SK-N-SH treated with all-trans-retinoic acid at 6 μM for 48 hours (cell line): ENCODE data around the gene ZBED1.

Experiments used
- ATAC-seq: fragments of 200-7000 bp; cut with Tn5 transposase; 3 replicates; pipeline ENCODE4 v1.9.1; 2020; ENCODE audit warnings: mild to moderate bottlenecking, moderate library complexity
- ARNTL ChIP-seq: fragments of 450-650 bp; formaldehyde crosslinking; IDR thresholded peaks from 2 replicates; pipeline ENCODE4 v1.5.0; 2020; ENCODE audit warnings: low read depth, mild to moderate bottlenecking, moderate library complexity, borderline replicate concordance
- BACH2 ChIP-seq: fragments of 250-450 bp; sonication (Bioruptor Pico); IDR thresholded peaks from 2 replicates; pipeline ENCODE4 v1.9.0; 2021; ENCODE audit warnings: mild to moderate bottlenecking, borderline replicate concordance
- CSDC2 ChIP-seq: fragments of 250-450 bp; sonication (Bioruptor Pico); IDR thresholded peaks from 2 replicates; pipeline ENCODE4 v1.5.0; 2020; ENCODE audit warnings: mild to moderate bottlenecking, moderate library complexity
- ESRRG ChIP-seq: fragments of 250-450 bp; sonication (Bioruptor Pico); IDR thresholded peaks from 2 replicates; pipeline ENCODE4 v1.6.1; 2021; ENCODE audit warnings: mild to moderate bottlenecking
- GLIS3 ChIP-seq: fragments of 250-450 bp; sonication (Bioruptor Pico); IDR thresholded peaks from 2 replicates; pipeline ENCODE4 v1.5.0; 2020; ENCODE audit warnings: mild to moderate bottlenecking, moderate library complexity
- OSR1 ChIP-seq: fragments of 250-450 bp; sonication (Bioruptor Pico); IDR thresholded peaks from 2 replicates; pipeline ENCODE4 v1.8.0; 2022; ENCODE audit warnings: moderate library complexity, mild to moderate bottlenecking, inconsistent platforms
- PPARA ChIP-seq: fragments of 250-450 bp; sonication (Bioruptor Pico); IDR thresholded peaks from 2 replicates; pipeline ENCODE4 v1.5.0; 2020; ENCODE audit warnings: mild to moderate bottlenecking, borderline replicate concordance
- RARB ChIP-seq: fragments of 250-450 bp; sonication (Bioruptor Pico); IDR thresholded peaks from 2 replicates; pipeline ENCODE4 v1.8.0; 2021; ENCODE audit warnings: mild to moderate bottlenecking, moderate library complexity
- SNAI2 ChIP-seq: fragments of 250-450 bp; sonication (Bioruptor Pico); IDR thresholded peaks from 2 replicates; pipeline ENCODE4 v1.5.0; 2020; ENCODE audit warnings: mild to moderate bottlenecking, moderate library complexity
- TCF4 ChIP-seq: fragments of 250-450 bp; sonication (Bioruptor Pico); IDR thresholded peaks from 2 replicates; pipeline ENCODE4 v1.8.0; 2021; ENCODE audit warnings: mild to moderate bottlenecking, moderate library complexity, borderline replicate concordance
- TOX ChIP-seq: fragments of 250-450 bp; sonication (Bioruptor Pico); IDR thresholded peaks from 2 replicates; pipeline ENCODE4 v1.8.0; 2021; ENCODE audit warnings: mild to moderate bottlenecking, moderate library complexity, borderline replicate concordance
- ZC3H10 ChIP-seq: fragments of 250-450 bp; sonication (Bioruptor Pico); IDR thresholded peaks from 2 replicates; pipeline ENCODE4 v1.5.1; 2021; ENCODE audit warnings: mild to moderate bottlenecking, moderate library complexity
- ZFP3 ChIP-seq: fragments of 250-450 bp; sonication (Bioruptor Pico); IDR thresholded peaks from 2 replicates; pipeline ENCODE4 v1.5.0; 2020; ENCODE audit warnings: mild to moderate bottlenecking, moderate library complexity
- ZNF565 ChIP-seq: fragments of 450-650 bp; formaldehyde crosslinking; conservative IDR thresholded peaks from 2 replicates; pipeline ENCODE4 v1.5.0; 2020; ENCODE audit warnings: low read depth, mild to moderate bottlenecking, moderate library complexity
- ZNF70 ChIP-seq: fragments of 450-650 bp; formaldehyde crosslinking; IDR thresholded peaks from 2 replicates; pipeline ENCODE4 v1.5.0; 2020; ENCODE audit warnings: mild to moderate bottlenecking, moderate library complexity
- ZNF8 ChIP-seq: fragments of 450-650 bp; formaldehyde crosslinking; IDR thresholded peaks from 2 replicates; pipeline ENCODE4 v1.5.0; 2020; ENCODE audit warnings: mild to moderate bottlenecking, moderate library complexity
- TF ChIP-seq, protein P1 (sequence below): fragments of 250-450 bp; sonication (Bioruptor Pico); IDR thresholded peaks from 2 replicates; pipeline ENCODE4 v1.8.0; 2021; ENCODE audit warnings: low read depth, mild to moderate bottlenecking, moderate library complexity, borderline replicate concordance
- TF ChIP-seq, protein P2 (sequence below): fragments of 250-450 bp; sonication (Bioruptor Pico); IDR thresholded peaks from 2 replicates; pipeline ENCODE4 v1.5.0; 2020; ENCODE audit warnings: mild to moderate bottlenecking, moderate library complexity
- TF ChIP-seq, protein P3 (sequence below): fragments of 250-450 bp; sonication (Bioruptor Pico); IDR thresholded peaks from 2 replicates; pipeline ENCODE4 v1.5.1; 2020; ENCODE audit warnings: low read depth, mild to moderate bottlenecking, moderate library complexity
- TF ChIP-seq, protein P4 (sequence below): fragments of 250-450 bp; sonication (Bioruptor Pico); IDR thresholded peaks from 2 replicates; pipeline ENCODE4 v1.8.0; 2020; ENCODE audit warnings: mild to moderate bottlenecking, moderate library complexity, borderline replicate concordance
- TF ChIP-seq, protein P5 (sequence below): fragments of 250-450 bp; sonication (Bioruptor Pico); IDR thresholded peaks from 2 replicates; pipeline ENCODE4 v1.5.1; 2021; ENCODE audit warnings: mild to moderate bottlenecking, moderate library complexity

The ZBED1 gene

DNA sequence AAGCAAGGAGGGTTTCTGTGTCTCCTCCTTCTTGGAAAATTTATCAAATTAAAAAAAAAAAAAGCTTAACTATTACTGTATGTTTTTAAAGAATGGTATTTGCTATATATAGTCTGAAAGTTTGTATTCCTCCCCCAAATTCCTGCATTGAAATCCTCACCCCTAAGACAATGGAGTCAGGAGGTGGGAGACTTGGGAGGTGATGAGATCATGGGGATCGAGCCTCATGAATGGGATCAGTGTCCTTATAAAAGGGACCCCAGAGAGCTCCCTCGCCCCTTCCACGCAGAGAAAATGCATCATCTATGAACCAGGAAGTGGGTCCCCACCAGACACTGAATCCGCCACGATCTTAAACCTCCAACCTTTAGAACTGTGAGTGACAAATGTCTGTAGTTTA is 50.1 kb downstream of the ZBED1 start:
- TF ChIP-seq ZNF8 (CRISPR knock-in tag) (no peak), ESRRG (no peak), CSDC2 (CRISPR knock-in tag) (no peak), TOX (no peak), ZFP3 (CRISPR knock-in tag) (no peak), GLIS3 (CRISPR knock-in tag) (no peak), BACH2 (CRISPR knock-in tag) (no peak), ZNF70 (CRISPR knock-in tag) (no peak), ZC3H10 (CRISPR knock-in tag) (no peak), TCF4 (CRISPR knock-in tag) (no peak), ZNF565 (CRISPR knock-in tag) (no peak), OSR1 (CRISPR knock-in tag) (no peak)
- TF ChIP-seq, protein P1, sequence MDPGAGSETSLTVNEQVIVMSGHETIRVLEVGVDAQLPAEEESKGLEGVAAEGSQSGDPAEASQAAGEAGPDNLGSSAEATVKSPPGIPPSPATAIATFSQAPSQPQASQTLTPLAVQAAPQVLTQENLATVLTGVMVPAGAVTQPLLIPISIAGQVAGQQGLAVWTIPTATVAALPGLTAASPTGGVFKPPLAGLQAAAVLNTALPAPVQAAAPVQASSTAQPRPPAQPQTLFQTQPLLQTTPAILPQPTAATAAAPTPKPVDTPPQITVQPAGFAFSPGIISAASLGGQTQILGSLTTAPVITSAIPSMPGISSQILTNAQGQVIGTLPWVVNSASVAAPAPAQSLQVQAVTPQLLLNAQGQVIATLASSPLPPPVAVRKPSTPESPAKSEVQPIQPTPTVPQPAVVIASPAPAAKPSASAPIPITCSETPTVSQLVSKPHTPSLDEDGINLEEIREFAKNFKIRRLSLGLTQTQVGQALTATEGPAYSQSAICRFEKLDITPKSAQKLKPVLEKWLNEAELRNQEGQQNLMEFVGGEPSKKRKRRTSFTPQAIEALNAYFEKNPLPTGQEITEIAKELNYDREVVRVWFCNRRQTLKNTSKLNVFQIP (CRISPR knock-in tag) = no peak
- TF ChIP-seq, protein P2, sequence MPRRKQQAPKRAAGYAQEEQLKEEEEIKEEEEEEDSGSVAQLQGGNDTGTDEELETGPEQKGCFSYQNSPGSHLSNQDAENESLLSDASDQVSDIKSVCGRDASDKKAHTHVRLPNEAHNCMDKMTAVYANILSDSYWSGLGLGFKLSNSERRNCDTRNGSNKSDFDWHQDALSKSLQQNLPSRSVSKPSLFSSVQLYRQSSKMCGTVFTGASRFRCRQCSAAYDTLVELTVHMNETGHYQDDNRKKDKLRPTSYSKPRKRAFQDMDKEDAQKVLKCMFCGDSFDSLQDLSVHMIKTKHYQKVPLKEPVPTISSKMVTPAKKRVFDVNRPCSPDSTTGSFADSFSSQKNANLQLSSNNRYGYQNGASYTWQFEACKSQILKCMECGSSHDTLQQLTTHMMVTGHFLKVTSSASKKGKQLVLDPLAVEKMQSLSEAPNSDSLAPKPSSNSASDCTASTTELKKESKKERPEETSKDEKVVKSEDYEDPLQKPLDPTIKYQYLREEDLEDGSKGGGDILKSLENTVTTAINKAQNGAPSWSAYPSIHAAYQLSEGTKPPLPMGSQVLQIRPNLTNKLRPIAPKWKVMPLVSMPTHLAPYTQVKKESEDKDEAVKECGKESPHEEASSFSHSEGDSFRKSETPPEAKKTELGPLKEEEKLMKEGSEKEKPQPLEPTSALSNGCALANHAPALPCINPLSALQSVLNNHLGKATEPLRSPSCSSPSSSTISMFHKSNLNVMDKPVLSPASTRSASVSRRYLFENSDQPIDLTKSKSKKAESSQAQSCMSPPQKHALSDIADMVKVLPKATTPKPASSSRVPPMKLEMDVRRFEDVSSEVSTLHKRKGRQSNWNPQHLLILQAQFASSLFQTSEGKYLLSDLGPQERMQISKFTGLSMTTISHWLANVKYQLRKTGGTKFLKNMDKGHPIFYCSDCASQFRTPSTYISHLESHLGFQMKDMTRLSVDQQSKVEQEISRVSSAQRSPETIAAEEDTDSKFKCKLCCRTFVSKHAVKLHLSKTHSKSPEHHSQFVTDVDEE (CRISPR knock-in tag) = no peak
- TF ChIP-seq, protein P3, sequence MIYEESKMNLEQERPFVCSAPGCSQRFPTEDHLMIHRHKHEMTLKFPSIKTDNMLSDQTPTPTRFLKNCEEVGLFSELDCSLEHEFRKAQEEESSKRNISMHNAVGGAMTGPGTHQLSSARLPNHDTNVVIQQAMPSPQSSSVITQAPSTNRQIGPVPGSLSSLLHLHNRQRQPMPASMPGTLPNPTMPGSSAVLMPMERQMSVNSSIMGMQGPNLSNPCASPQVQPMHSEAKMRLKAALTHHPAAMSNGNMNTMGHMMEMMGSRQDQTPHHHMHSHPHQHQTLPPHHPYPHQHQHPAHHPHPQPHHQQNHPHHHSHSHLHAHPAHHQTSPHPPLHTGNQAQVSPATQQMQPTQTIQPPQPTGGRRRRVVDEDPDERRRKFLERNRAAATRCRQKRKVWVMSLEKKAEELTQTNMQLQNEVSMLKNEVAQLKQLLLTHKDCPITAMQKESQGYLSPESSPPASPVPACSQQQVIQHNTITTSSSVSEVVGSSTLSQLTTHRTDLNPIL (CRISPR knock-in tag) = no peak
- ATAC-seq = no peak

DNA sequence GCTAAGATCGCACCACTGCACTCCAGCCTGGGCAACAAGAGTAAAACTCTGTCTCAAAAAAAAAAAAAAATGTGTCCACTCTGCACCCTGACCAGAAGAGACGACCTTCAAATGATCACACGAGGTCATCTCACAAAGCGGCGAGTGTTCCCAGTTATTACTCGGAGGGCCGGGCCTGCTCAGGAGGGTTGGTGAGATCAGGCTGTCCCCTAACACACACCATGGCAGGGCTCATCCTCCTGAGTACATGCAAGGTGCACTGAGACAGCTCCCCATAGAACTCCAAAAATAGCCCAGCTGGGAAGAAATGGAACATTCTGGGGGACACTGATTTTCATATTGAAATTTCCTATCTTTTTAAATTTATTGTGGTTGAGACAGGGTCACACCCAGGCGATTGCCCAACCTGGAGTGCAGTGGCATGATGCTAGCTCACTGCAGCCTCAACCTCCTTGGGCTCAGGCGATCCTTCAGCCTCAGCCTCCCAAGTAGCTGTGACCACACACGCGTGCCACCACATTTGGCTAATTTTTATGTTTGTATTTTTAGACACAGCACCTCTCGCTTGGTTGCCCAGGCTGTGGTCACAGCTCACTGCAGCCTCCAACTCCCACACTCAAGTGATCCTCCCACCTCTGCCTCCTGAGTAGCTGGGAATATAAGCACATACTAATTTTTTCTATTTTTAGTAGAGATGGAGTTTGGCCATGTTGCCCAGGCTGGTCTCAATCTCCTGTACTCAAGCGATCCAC is 51.5 kb downstream of the ZBED1 start:
- TF ChIP-seq SNAI2 (no peak), ZFP3 (CRISPR knock-in tag) (no peak), TCF4 (CRISPR knock-in tag) (no peak), TOX (no peak), OSR1 (CRISPR knock-in tag) (no peak), RARB (CRISPR knock-in tag) (no peak), ARNTL (no peak), ESRRG (no peak)
- TF ChIP-seq, protein P4, sequence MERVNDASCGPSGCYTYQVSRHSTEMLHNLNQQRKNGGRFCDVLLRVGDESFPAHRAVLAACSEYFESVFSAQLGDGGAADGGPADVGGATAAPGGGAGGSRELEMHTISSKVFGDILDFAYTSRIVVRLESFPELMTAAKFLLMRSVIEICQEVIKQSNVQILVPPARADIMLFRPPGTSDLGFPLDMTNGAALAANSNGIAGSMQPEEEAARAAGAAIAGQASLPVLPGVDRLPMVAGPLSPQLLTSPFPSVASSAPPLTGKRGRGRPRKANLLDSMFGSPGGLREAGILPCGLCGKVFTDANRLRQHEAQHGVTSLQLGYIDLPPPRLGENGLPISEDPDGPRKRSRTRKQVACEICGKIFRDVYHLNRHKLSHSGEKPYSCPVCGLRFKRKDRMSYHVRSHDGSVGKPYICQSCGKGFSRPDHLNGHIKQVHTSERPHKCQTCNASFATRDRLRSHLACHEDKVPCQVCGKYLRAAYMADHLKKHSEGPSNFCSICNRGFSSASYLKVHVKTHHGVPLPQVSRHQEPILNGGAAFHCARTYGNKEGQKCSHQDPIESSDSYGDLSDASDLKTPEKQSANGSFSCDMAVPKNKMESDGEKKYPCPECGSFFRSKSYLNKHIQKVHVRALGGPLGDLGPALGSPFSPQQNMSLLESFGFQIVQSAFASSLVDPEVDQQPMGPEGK (CRISPR knock-in tag) = no peak
- no peak for ATAC-seq

DNA sequence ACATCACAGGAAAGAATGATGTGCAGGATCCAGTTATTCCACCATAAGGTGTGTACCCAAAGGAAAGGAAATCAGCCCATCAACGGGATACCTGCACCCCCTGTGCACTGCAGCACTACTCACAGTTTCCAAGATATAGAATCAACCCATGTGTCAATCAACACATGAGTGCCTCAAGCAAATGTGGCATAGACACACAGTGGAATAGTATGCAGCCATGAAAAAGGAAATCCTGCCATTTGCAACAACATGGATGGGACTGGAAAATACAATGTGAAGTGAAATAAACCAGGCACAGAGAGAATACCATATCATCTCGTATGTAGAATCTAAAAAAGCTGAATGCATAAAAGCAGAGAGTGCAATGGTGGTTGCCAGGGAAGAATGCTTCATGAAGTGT is 53.3 kb downstream of the ZBED1 start:
- no peak for TF ChIP-seq ZNF565 (CRISPR knock-in tag)
- TF ChIP-seq, protein P5, sequence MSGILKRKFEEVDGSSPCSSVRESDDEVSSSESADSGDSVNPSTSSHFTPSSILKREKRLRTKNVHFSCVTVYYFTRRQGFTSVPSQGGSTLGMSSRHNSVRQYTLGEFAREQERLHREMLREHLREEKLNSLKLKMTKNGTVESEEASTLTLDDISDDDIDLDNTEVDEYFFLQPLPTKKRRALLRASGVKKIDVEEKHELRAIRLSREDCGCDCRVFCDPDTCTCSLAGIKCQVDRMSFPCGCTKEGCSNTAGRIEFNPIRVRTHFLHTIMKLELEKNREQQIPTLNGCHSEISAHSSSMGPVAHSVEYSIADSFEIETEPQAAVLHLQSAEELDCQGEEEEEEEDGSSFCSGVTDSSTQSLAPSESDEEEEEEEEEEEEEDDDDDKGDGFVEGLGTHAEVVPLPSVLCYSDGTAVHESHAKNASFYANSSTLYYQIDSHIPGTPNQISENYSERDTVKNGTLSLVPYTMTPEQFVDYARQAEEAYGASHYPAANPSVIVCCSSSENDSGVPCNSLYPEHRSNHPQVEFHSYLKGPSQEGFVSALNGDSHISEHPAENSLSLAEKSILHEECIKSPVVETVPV = no peak
- no peak for TF ChIP-seq ZFP3 (CRISPR knock-in tag)
- TF ChIP-seq PPARA = no peak
- TF ChIP-seq GLIS3 (CRISPR knock-in tag) = no peak
- no peak for TF ChIP-seq TCF4 (CRISPR knock-in tag)
- no peak for TF ChIP-seq ARNTL
- TF ChIP-seq OSR1 (CRISPR knock-in tag) = no peak
- TF ChIP-seq, all 23 proteins: peak for 0
- no peak for ATAC-seq
